H9 (cell line): ENCODE measurements around the gene MANSC4. TPM values are rescaled to one million over a fixed set of nuclear protein-coding genes. Genes with fewer than 3 reads are reported as not detected.

ENCODE experiments used
- DNase-seq: peaks from one replicate; pipeline ENCODE4 v3.0.0-alpha.2; 2017
- H2AFZ ChIP-seq: one replicate; pipeline ENCODE4 v1.6.1; 2013; ENCODE audit warnings: mild to moderate bottlenecking, low read length, control low read depth, moderate library complexity
- H2AK5ac ChIP-seq: 2 replicates; pipeline ENCODE4 v1.6.1; 2013; ENCODE audit warnings: low read length, control low read depth, mixed read lengths; ENCODE audit not compliant: insufficient read length
- H2BK120ac ChIP-seq: one replicate; pipeline ENCODE4 v1.6.1; 2013; ENCODE audit warnings: low read depth, mild to moderate bottlenecking, low read length, control low read depth, inconsistent platforms; ENCODE audit not compliant: poor library complexity, severe bottlenecking
- H2BK12ac ChIP-seq: 2 replicates; pipeline ENCODE4 v1.6.1; 2013; ENCODE audit warnings: low read length, control low read depth, mixed read lengths, low read depth; ENCODE audit not compliant: insufficient read length
- H2BK15ac ChIP-seq: 2 replicates; pipeline ENCODE4 v1.6.1; 2013; ENCODE audit warnings: low read depth, low read length, control low read depth
- H2BK20ac ChIP-seq: one replicate; pipeline ENCODE4 v1.6.1; 2013; ENCODE audit warnings: low read depth, mild to moderate bottlenecking, low read length, control low read depth, inconsistent platforms; ENCODE audit not compliant: poor library complexity, severe bottlenecking
- H2BK5ac ChIP-seq: 2 replicates; pipeline ENCODE4 v1.6.1; 2013; ENCODE audit warnings: low read length, control low read depth, mixed read lengths; ENCODE audit not compliant: insufficient read length
- H3K14ac ChIP-seq: 2 replicates; pipeline ENCODE4 v1.6.1; 2013; ENCODE audit warnings: low read length, control low read depth; ENCODE audit not compliant: insufficient read depth
- H3K18ac ChIP-seq: 2 replicates; pipeline ENCODE4 v1.6.1; 2013; ENCODE audit warnings: low read depth, mild to moderate bottlenecking, mixed read lengths, low read length, control low read depth; ENCODE audit not compliant: insufficient read length
- H3K23ac ChIP-seq: 2 replicates; pipeline ENCODE4 v1.6.1; 2013; ENCODE audit warnings: low read length, control low read depth, mixed read lengths, low read depth; ENCODE audit not compliant: insufficient read length
- H3K23me2 ChIP-seq: 2 replicates; pipeline ENCODE4 v1.6.1; 2013; ENCODE audit warnings: low read depth, mild to moderate bottlenecking, mixed read lengths, low read length, control low read depth; ENCODE audit not compliant: insufficient read length, poor library complexity, severe bottlenecking
- H3K27ac ChIP-seq: 2 replicates; pipeline ENCODE4 v1.5.1; 2013; ENCODE audit warnings: low read length, control low read depth, mixed read lengths, low read depth; ENCODE audit not compliant: insufficient read length
- H3K27me3 ChIP-seq: 2 replicates; pipeline ENCODE4 v1.6.1; 2013; ENCODE audit warnings: low read length, control low read depth, inconsistent platforms; ENCODE audit not compliant: insufficient read depth
- H3K4ac ChIP-seq: 2 replicates; pipeline ENCODE4 v1.6.1; 2013; ENCODE audit warnings: low read depth, mild to moderate bottlenecking, control low read depth, inconsistent platforms, low read length, moderate library complexity
- H3K4me1 ChIP-seq: 2 replicates; pipeline ENCODE4 v1.6.1; 2013; ENCODE audit warnings: low read length, control low read depth, inconsistent platforms; ENCODE audit not compliant: insufficient read depth
- H3K4me2 ChIP-seq: 2 replicates; pipeline ENCODE4 v1.6.1; 2013; ENCODE audit warnings: low read length, control low read depth, mixed read lengths; ENCODE audit not compliant: insufficient read length, insufficient read depth
- H3K56ac ChIP-seq: 2 replicates; pipeline ENCODE4 v1.6.1; 2013; ENCODE audit warnings: low read depth, mild to moderate bottlenecking, mixed read lengths, low read length, control low read depth; ENCODE audit not compliant: insufficient read length
- H3K79me1 ChIP-seq: 2 replicates; pipeline ENCODE4 v1.6.1; 2013; ENCODE audit warnings: low read depth, mild to moderate bottlenecking, moderate library complexity, low read length, control low read depth, inconsistent platforms; ENCODE audit not compliant: insufficient read depth, poor library complexity, severe bottlenecking
- H3K79me2 ChIP-seq: 2 replicates; pipeline ENCODE4 v1.6.1; 2013; ENCODE audit warnings: low read length, control low read depth, inconsistent platforms; ENCODE audit not compliant: insufficient read depth
- H3K9ac ChIP-seq: 2 replicates; pipeline ENCODE4 v1.6.1; 2013; ENCODE audit warnings: low read length, control low read depth, mixed read lengths; ENCODE audit not compliant: insufficient read length; ENCODE audit errors: extremely low read depth
- H3K9me3 ChIP-seq: one replicate; pipeline ENCODE4 v1.6.1; 2013; ENCODE audit warnings: low read depth, low read length, inconsistent platforms; ENCODE audit not compliant: control insufficient read depth
- H3T11ph ChIP-seq: one replicate; pipeline ENCODE4 v1.6.1; 2013; ENCODE audit warnings: mild to moderate bottlenecking, low read length, control low read depth, inconsistent platforms
- H4K20me1 ChIP-seq: one replicate; pipeline ENCODE4 v1.6.1; 2013; ENCODE audit not compliant: control insufficient read depth, insufficient read length, insufficient read depth
- H4K5ac ChIP-seq: 2 replicates; pipeline ENCODE4 v1.6.1; 2013; ENCODE audit warnings: low read depth, mild to moderate bottlenecking, mixed read lengths, low read length, control low read depth; ENCODE audit not compliant: insufficient read length
- H4K8ac ChIP-seq: replicated peaks from 2 replicates; pipeline ENCODE4 v1.6.1; 2013; ENCODE audit warnings: low read length, control low read depth, mixed read lengths, low read depth; ENCODE audit not compliant: insufficient read length
- H4K91ac ChIP-seq: 2 replicates; pipeline ENCODE4 v1.6.1; 2013; ENCODE audit warnings: low read depth, mild to moderate bottlenecking, moderate library complexity, mixed read lengths, low read length, control low read depth; ENCODE audit not compliant: insufficient read length
- H3K27ac Mint-ChIP-seq, 3 experiments: 2 replicates in 2 of 3; 3 replicates in 1 of 3; pipeline ENCODE4 v1.8.0; 2020 to 2021; ENCODE audit warnings: mixed read lengths in 3 of 3, mild to moderate bottlenecking in 1 of 3, moderate library complexity in 1 of 3
- H3K27me3 Mint-ChIP-seq: 2 replicates; pipeline ENCODE4 v1.8.0; 2021; ENCODE audit warnings: low read depth, mild to moderate bottlenecking, moderate library complexity, mixed read lengths
- H3K36me3 Mint-ChIP-seq, 3 experiments: 2 replicates in 2 of 3; 3 replicates in 1 of 3; pipeline ENCODE4 v1.8.0; 2020 to 2021; ENCODE audit warnings: low read depth in 3 of 3, mixed read lengths in 3 of 3; ENCODE audit not compliant: insufficient read depth in 1 of 3
- H3K4me1 Mint-ChIP-seq, 2 experiments: 2 replicates each; pipeline ENCODE4 v1.8.0; 2020; ENCODE audit warnings: mixed read lengths in 2 of 2
- H3K4me3 Mint-ChIP-seq, 2 experiments: 2 replicates in 1 of 2; 3 replicates in 1 of 2; pipeline ENCODE4 v1.8.0; 2020 to 2021; ENCODE audit warnings: mild to moderate bottlenecking in 2 of 2, mixed read lengths in 2 of 2, moderate library complexity in 1 of 2
- H3K9me3 Mint-ChIP-seq, 2 experiments: 2 replicates in 1 of 2; 3 replicates in 1 of 2; pipeline ENCODE4 v1.8.0; 2020; ENCODE audit warnings: mild to moderate bottlenecking in 2 of 2, mixed read lengths in 2 of 2, moderate library complexity in 1 of 2
- WGBS: extraction: QIAGEN DNeasy Blood & Tissue Kit; methylation state at CpG from one replicate; pipeline ENCODE4 v1.1.7; 2013; ENCODE audit warnings: missing lambda C conversion rate, low lambda C conversion rate, mixed read lengths; ENCODE audit not compliant: insufficient read length; ENCODE audit errors: extremely low coverage; 5-methylcytosine and 5-hydroxymethylcytosine counted together
- total RNA-seq: library from RNA; stranded (reverse); gene quantifications from 2 replicates; pipeline ENCODE4 v1.2.1, GENCODE V29; 2021
- TF ChIP-seq, protein P1 (sequence below): fragments of 200-600 bp; sonication (generic); conservative IDR thresholded peaks from 3 replicates; pipeline ENCODE4 v1.8.0; 2021; ENCODE audit warnings: antibody characterized with exemption, mild to moderate bottlenecking

Gene MANSC4
- total RNA-seq, 1 experiment from 2014 or later, result not detected

DNA sequence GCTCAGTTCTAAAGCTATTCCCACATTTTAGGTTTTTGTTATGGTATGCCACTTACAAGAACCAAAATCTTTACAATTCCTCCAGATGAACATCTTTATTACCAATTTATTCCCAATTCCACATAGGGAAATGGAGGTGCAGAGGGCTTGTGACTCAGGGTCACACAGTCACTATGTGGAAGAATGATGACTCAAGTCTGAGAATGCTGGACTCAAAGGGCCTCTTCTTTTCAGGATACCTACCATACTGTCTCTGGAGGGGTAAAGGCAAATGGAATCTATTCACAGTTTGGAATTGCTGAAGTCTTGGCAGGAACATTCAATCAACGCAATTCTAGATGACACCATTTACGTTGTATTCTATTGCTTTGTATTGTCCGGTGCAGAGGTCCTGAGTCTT is 48.2 kb upstream of the MANSC4 start:
- Histone ChIP-seq H3K4me1 (no peaks in the 10 kb centered on the region; the same call in 1 of the 2 replicates), H3K23me2 (no peaks in the 10 kb centered on the region), H2AFZ (no peak overlapping the region), H3K27ac (no peak overlapping the region), H3K9ac (no peak overlapping the region), H3K4ac (no peak overlapping the region), H3K9me3 (no peaks in the 10 kb centered on the region), H3T11ph (no peak overlapping the region), H4K5ac (no peak overlapping the region), H2BK20ac (no peak overlapping the region), H2BK120ac (no peak overlapping the region), H3K4me2 (no peak overlapping the region), H3K23ac (no peak overlapping the region), H3K79me1 (no peaks in the 10 kb centered on the region), H3K79me2 (no peaks in the 10 kb centered on the region), H4K20me1 (no peaks in the 10 kb centered on the region), H2BK15ac (no peak overlapping the region), H3K14ac (no peak overlapping the region), H2AK5ac (no peak overlapping the region), H4K91ac (no peak overlapping the region), H3K18ac (no peak overlapping the region), H2BK5ac (no peak overlapping the region), H4K8ac (no peak overlapping the region), H3K56ac (no peak overlapping the region), H2BK12ac (no peak overlapping the region), H3K27me3 (no peaks in the 10 kb centered on the region)
- Mint-ChIP-seq H3K27me3 (peaks cover 1% of the 10 kb centered on the region; the same call in 1 of the 2 replicates), H3K4me1 (peaks cover 7 to 10% of the 10 kb centered on the region in 2 experiments; a peak in 2 of 4 replicates), H3K36me3 (no peaks in the 10 kb centered on the region), H3K4me3 (no peak overlapping the region), H3K9me3 (no peaks in the 10 kb centered on the region), H3K27ac (no peak overlapping the region)
- no CpG with 5 or more reads among the region's 3 CpGs for WGBS
- TF ChIP-seq, protein P1, sequence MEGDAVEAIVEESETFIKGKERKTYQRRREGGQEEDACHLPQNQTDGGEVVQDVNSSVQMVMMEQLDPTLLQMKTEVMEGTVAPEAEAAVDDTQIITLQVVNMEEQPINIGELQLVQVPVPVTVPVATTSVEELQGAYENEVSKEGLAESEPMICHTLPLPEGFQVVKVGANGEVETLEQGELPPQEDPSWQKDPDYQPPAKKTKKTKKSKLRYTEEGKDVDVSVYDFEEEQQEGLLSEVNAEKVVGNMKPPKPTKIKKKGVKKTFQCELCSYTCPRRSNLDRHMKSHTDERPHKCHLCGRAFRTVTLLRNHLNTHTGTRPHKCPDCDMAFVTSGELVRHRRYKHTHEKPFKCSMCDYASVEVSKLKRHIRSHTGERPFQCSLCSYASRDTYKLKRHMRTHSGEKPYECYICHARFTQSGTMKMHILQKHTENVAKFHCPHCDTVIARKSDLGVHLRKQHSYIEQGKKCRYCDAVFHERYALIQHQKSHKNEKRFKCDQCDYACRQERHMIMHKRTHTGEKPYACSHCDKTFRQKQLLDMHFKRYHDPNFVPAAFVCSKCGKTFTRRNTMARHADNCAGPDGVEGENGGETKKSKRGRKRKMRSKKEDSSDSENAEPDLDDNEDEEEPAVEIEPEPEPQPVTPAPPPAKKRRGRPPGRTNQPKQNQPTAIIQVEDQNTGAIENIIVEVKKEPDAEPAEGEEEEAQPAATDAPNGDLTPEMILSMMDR, result no peak
- no peak for DNase-seq
